Measurements from ENCODE around the gene SNX14. TPM values are rescaled to one million over a fixed set of nuclear protein-coding genes. Genes with fewer than 3 reads are reported as not detected.

The SNX14 gene
- total RNA-seq, 1 experiment from 2014 or later, result 85.0 TPM

GRCh38 chr6:85612690-85613474 is 19.2 kb upstream of the SNX14 start:
- POLR2A ChIA-PET, result no interaction called here
- Histone ChIP-seq H3K27me3 (replicated peaks; ENCODE audit: control insufficient read depth, insufficient read depth, low read length) (no peaks in the 10 kb centered on the region), H3K36me3 (ENCODE audit: control insufficient read depth, insufficient read depth, low read length) (peaks cover 3% of the 10 kb centered on the region; the same call in 1 of the 2 replicates), H3K9me3 (no peaks in the 10 kb centered on the region), H3K4me3 (ENCODE audit: low read depth, low read length) (no peak overlapping the region), H3K4me1 (peaks cover 19% of the 10 kb centered on the region)
- H3K36me3 Mint-ChIP-seq (ENCODE audit: insufficient read depth, unreplicated experiment), result peaks cover 96% of the 10 kb centered on the region
- no peak for TF ChIP-seq CTCF (IDR thresholded peaks at IDR 0.05; ENCODE audit: insufficient read depth in 1 of 2, low read depth in 1 of 2, low read length in 1 of 2, severe bottlenecking in 1 of 2, unreplicated experiment in 1 of 2)
- no peak for DNase-seq
- no peak overlapping the region for H3K4me3 Mint-ChIP-seq (ENCODE audit: unreplicated experiment)
- no peak overlapping the region for H3K27ac Mint-ChIP-seq (ENCODE audit: unreplicated experiment)
- BruUV-seq (replicated peaks), result no TSS peak
- H3K27me3 Mint-ChIP-seq (ENCODE audit: insufficient read depth, unreplicated experiment), result no peaks in the 10 kb centered on the region
- no peaks in the 10 kb centered on the region for H3K9me3 Mint-ChIP-seq (ENCODE audit: unreplicated experiment)
- CTCF ChIA-PET, result no interaction called here
- peaks cover 7% of the 10 kb centered on the region for H3K4me1 Mint-ChIP-seq (ENCODE audit: low read depth, unreplicated experiment)
- intact Hi-C loops (cut with micrococcal nuclease; ENCODE audit: unreplicated experiment), result loop anchor here (2.0 kb wide), 1 partner anchor 30 kb away; the partner anchor contains the start of gene SYNCRIP

- no peaks in the 10 kb centered on the region for H3K27me3 Mint-ChIP-seq (ENCODE audit: insufficient read depth, unreplicated experiment)
- no peaks in the 10 kb centered on the region for H3K9me3 ChIP-seq
- H3K4me3 Mint-ChIP-seq (ENCODE audit: unreplicated experiment), result no peak overlapping the region
- DNase-seq, result no peak
- ChIA-PET CTCF (no interaction called here), POLR2A (no interaction called here)
- H3K4me3 ChIP-seq (ENCODE audit: low read depth, low read length), result no peak overlapping the region
- no peaks in the 10 kb centered on the region for H3K27me3 ChIP-seq (replicated peaks; ENCODE audit: control insufficient read depth, insufficient read depth, low read length)
- peaks cover 1% of the 10 kb centered on the region; the same call in 1 of the 2 replicates for H3K36me3 ChIP-seq (ENCODE audit: control insufficient read depth, insufficient read depth, low read length)
- peaks cover 7% of the 10 kb centered on the region for H3K4me1 Mint-ChIP-seq (ENCODE audit: low read depth, unreplicated experiment)
- H3K36me3 Mint-ChIP-seq (ENCODE audit: insufficient read depth, unreplicated experiment), result peaks cover 84% of the 10 kb centered on the region
- H3K27ac Mint-ChIP-seq (ENCODE audit: unreplicated experiment), result no peak overlapping the region
- no peak for TF ChIP-seq CTCF (IDR thresholded peaks at IDR 0.05; ENCODE audit: insufficient read depth in 1 of 2, low read depth in 1 of 2, low read length in 1 of 2, severe bottlenecking in 1 of 2, unreplicated experiment in 1 of 2)
- BruUV-seq (replicated peaks), result no TSS peak
- H3K4me1 ChIP-seq, result peaks cover 19% of the 10 kb centered on the region
- intact Hi-C loops (cut with micrococcal nuclease; ENCODE audit: unreplicated experiment), result no loop called here
- H3K9me3 Mint-ChIP-seq (ENCODE audit: unreplicated experiment), result no peaks in the 10 kb centered on the region
Observed at GRCh38 chr6:85610182-85610895, 16.7 kb upstream of the SNX14 start.

GRCh38 chr6:85602100-85602499 is 8.4 kb upstream of the SNX14 start:
- Histone ChIP-seq H3K4me1 (no peaks in the 10 kb centered on the region), H3K4me3 (ENCODE audit: low read depth, low read length) (no peak overlapping the region), H3K9me3 (no peaks in the 10 kb centered on the region), H3K27me3 (replicated peaks; ENCODE audit: control insufficient read depth, insufficient read depth, low read length) (no peaks in the 10 kb centered on the region), H3K36me3 (ENCODE audit: control insufficient read depth, insufficient read depth, low read length) (no peaks in the 10 kb centered on the region)
- Mint-ChIP-seq H3K27me3 (ENCODE audit: insufficient read depth, unreplicated experiment) (no peaks in the 10 kb centered on the region), H3K4me1 (ENCODE audit: low read depth, unreplicated experiment) (no peaks in the 10 kb centered on the region), H3K9me3 (ENCODE audit: unreplicated experiment) (no peaks in the 10 kb centered on the region), H3K4me3 (ENCODE audit: unreplicated experiment) (no peak overlapping the region), H3K27ac (ENCODE audit: unreplicated experiment) (no peak overlapping the region), H3K36me3 (ENCODE audit: insufficient read depth, unreplicated experiment) (peaks cover 36% of the 10 kb centered on the region)
- ChIA-PET POLR2A (no interaction called here), CTCF (no interaction called here)
- no peak for DNase-seq
- intact Hi-C loops (cut with micrococcal nuclease; ENCODE audit: unreplicated experiment), result no loop called here
- no TSS peak for BruUV-seq (replicated peaks)
- TF ChIP-seq CTCF (IDR thresholded peaks at IDR 0.05; ENCODE audit: insufficient read depth in 1 of 2, low read depth in 1 of 2, low read length in 1 of 2, severe bottlenecking in 1 of 2, unreplicated experiment in 1 of 2), result no peak
